NCI-H526 treated with DMSO at 0.1 percent for 48 hours (cell line): ENCODE measurements around the gene SCUBE1.

Experiments
- DNase-seq: peaks from one replicate; lab custom pipeline; 2025; lab: John Stamatoyannopoulos, UW

SCUBE1 gene

DNA sequence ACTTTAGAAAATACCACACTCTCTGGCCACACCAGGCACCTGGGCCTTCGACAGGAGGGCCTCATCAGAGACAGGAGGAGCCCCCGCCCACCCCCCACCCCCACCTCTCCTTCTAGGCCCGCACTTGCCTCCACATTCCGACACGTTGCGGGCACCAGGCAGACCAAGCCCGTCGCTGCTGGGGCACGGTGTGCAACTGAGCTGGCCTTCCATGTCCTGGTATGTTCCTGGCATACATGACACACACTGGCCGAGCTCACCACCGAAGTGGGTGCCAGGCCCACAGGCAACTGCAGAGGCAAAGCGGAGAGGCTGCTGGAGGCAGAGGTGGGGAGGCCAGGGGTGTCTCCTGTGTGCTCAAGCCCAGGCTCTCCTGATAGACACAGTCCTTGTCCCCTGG lies 129.2 kb downstream of the SCUBE1 start:
- no peak for DNase-seq

GRCh38 chr22:43213051-43213450 lies 130.1 kb downstream of the SCUBE1 start:
- no peak for DNase-seq

DNA sequence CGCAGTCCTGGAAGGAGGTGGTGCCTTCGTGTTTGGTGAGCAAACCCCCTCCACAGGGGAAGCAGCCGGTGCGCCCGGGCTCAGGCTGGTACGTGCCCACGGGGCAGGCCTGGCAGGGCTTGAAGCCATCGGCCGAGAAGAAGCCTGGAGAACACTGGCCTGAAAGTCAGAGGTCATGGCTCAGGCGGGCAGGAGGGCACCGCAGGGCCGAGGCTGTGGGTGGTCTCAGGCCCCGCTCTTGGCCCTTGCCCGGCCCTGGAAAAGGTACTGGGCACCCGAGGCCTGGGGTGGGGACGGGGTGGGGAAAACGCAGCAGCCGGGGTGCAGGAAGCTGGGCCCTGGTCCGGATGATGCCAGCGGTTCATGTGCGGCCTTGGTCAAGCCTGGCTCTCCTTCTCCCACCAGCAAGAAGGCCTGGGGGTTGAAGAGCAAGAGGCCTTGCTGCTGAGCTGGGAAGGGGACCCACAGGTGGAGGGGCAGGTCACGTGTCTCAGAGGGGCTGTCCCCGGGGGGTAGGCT lies 130.7 kb downstream of the SCUBE1 start:
- no peak for DNase-seq

- no peak for DNase-seq
Observed at GRCh38 chr22:43211941-43212433, 131.2 kb downstream of the SCUBE1 start.

DNA sequence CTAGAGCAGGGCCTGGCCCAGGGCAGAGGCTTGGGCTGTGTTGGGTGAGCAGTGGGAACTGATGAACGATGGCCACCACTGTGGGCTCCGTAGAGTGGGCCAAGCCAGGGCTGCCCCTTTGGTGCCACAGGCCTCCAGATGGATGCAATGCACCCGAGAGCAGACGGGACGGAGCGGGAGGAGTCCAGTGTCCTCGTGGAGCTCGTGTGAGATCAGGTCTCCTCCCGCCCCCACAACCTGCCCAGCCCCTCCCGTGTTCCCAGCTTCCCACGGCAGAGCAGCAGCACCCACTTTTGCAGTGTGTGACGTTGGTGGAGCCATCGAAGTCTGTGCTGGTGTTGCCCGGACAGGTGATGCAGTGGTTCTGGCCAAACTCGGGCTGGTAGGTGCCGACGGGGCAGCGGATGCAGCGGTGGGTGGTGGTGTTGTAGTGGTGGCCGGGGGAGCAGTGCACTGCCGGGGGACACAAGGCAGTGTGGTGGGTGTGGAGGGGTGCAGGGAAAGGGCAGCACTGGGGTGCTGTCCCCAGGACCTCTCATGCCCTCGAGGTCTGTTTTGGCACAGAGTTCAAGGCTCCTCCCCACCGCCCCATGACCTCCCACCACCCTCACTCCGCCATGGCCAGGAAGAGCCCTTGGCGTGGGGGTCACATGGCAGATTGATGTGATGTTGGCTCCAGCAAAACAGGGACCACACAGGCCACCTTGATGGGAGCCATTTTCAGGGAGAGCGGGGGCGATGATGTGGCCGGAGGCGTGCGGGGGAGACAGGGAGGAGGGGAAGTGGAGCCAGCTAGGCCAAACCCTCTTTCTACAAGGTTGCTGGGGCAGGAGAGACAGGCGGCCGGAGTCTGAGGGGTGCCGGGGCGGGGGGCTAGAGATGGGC lies 132.3 kb downstream of the SCUBE1 start:
- no peak for DNase-seq

- no peak for DNase-seq
Observed at GRCh38 chr22:43209971-43210370, 133.2 kb downstream of the SCUBE1 start.

DNA sequence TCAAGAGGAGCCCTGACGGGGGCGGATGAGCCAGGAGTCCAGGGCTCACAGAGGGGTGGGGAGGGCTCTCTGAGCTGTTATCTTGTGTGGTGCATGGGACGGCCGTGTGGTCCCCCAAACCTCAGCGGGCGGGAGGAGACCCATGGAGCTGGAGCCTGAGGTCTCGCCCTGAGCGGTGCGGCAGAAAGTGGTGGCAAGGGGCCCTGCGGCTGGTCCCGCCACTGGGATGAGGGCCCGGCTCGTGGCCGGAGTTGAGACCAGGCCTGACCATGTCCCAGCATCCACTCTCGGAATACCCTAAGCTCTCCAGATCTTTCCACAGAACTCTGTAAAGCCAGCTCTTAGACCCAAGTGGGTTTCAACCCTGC lies 133.7 kb downstream of the SCUBE1 start:
- DNase-seq = no peak

GRCh38 chr22:43208703-43209522 lies 134.3 kb downstream of the SCUBE1 start:
- DNase-seq = no peak

- no peak for DNase-seq
Observed at GRCh38 chr22:43207849-43208702, 135.1 kb downstream of the SCUBE1 start.

- no peak for DNase-seq
Observed at GRCh38 chr22:43207386-43207785, 135.8 kb downstream of the SCUBE1 start.

GRCh38 chr22:43206509-43207161 lies 136.5 kb downstream of the SCUBE1 start:
- no peak for DNase-seq

DNA sequence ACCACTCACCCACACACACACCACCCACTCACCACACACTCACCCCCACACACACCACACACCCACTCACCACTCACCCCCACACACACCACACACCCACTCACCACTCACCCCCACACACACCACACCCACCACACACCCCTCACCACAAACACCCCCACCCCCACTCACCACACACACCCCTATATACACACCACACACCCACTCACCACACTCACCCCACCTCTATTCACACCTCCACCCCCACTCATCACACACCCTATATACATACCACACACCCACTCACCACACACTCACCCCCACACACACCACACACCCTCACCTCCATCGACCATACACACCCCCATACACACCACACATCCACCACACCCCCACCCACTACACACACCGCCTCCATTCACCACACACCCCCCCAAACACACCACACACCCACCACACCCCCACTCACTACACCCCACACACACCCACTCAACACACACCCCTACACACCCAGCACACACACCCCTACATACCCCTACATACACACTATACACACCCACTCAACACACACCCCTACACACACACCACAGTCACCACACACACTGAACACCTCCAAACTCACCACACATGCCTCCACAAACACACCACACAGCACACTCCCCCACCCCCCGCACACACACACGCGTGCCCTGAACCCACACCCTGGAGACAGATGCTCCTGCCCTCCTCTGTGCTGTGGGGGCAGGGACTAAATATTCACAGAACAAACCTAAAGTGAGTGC lies 137.2 kb downstream of the SCUBE1 start:
- no peak for DNase-seq

DNA sequence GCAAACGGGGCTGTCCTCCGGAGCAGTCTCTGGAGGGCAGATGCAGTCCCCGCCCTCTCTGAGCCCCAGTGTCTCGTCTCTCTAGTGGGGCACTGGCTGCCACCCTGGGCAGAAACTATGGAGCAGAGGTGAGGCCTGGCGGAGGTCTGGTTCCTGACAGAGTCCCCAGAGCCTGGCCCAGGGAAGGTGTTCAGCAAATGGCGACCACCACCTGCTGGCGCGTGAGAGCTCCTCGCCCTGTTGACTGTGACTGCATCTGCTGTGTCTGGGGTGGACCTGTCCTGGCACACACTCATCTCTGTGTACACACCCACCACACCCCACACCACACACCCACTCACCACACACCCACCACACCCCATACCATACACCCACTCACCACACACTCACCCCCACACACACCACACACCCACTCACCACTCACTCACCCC lies 137.9 kb downstream of the SCUBE1 start:
- DNase-seq = no peak

- no peak for DNase-seq
Observed at GRCh38 chr22:43203471-43203981, 139.6 kb downstream of the SCUBE1 start.

GRCh38 chr22:43202756-43203410 lies 140.3 kb downstream of the SCUBE1 start:
- DNase-seq = no peak

GRCh38 chr22:43202326-43202725 lies 140.8 kb downstream of the SCUBE1 start:
- no peak for DNase-seq

GRCh38 chr22:43201486-43202219 lies 141.5 kb downstream of the SCUBE1 start:
- DNase-seq = no peak

DNA sequence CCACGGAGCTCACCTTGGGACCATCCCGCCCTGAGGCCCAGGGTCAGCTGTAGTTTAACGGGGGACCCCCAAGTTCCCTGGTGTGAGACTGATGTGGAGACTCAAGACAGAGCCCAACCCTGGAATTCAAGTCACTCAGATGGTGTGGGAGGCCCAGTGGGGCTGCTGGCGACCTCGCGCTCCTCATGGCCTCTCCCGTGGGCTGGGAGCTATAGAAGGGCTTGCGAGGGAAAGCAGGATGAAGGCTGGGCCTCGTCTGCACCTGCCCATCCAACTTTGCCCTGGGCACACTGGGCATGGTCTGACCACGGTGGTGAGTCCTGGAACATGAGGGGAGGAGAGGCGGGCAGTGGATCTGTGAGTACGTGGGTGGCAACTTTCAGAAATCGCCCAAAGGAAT lies 142.6 kb downstream of the SCUBE1 start:
- no peak for DNase-seq

- DNase-seq = no peak
Observed at GRCh38 chr22:43200031-43200430, 143.1 kb downstream of the SCUBE1 start.
